ENCODE measurements around the gene CGRRF1.

CGRRF1 gene

GRCh38 chr14:54564868-54565784 lies 55.4 kb downstream of the CGRRF1 start:
- H3K4me1 ChIP-seq (ENCODE audit: control insufficient read depth, insufficient read depth, low read length), result peaks cover 3% of the 10 kb centered on the region; the same call in 1 of the 2 replicates
- H3K4me3 ChIP-seq (ENCODE audit: low read length), result peak overlapping the region; percentile 92
- DNase-seq (ENCODE audit: low read depth, low spot score), result peak; percentile 39
- no peaks in the 10 kb centered on the region for H3K9me3 ChIP-seq (ENCODE audit: control insufficient read depth, insufficient read depth, low read length)
- no peaks in the 10 kb centered on the region for H3K27me3 ChIP-seq (ENCODE audit: control insufficient read depth, insufficient read depth, low read length)
- H3K27ac ChIP-seq (ENCODE audit: low read length), result no peak overlapping the region
- no CpG with 5 or more reads among the region's 69 CpGs for WGBS (ENCODE audit: insufficient coverage, insufficient read length)
- H3K36me3 ChIP-seq (ENCODE audit: control insufficient read depth, insufficient read depth, low read length), result no peaks in the 10 kb centered on the region

- Histone ChIP-seq H3K4me1 (ENCODE audit: control insufficient read depth, insufficient read depth, low read length) (peaks cover 3% of the 10 kb centered on the region; the same call in 1 of the 2 replicates), H3K27ac (ENCODE audit: low read length) (no peak overlapping the region), H3K4me3 (ENCODE audit: low read length) (peak overlapping the region; percentile 92), H3K36me3 (ENCODE audit: control insufficient read depth, insufficient read depth, low read length) (no peaks in the 10 kb centered on the region), H3K27me3 (ENCODE audit: control insufficient read depth, insufficient read depth, low read length) (no peaks in the 10 kb centered on the region), H3K9me3 (ENCODE audit: control insufficient read depth, insufficient read depth, low read length) (no peaks in the 10 kb centered on the region)
- peak; percentile 35 for DNase-seq (ENCODE audit: low read depth, low spot score)
- WGBS (ENCODE audit: insufficient coverage, insufficient read length), result no CpG with 5 or more reads among the region's 73 CpGs
Observed at GRCh38 chr14:54565785-54566409, 56.2 kb downstream of the CGRRF1 start.

- no peaks in the 10 kb centered on the region for H3K27me3 ChIP-seq (ENCODE audit: control insufficient read depth, insufficient read depth, low read length)
Observed at GRCh38 chr14:54566410-54567223, 56.9 kb downstream of the CGRRF1 start, which contains the start of gene SAMD4A. Gene SAMD4A, plus strand, starts transcription at chr14:54567128. Its CDS starts 789 bp downstream, at chr14:54567917.

GRCh38 chr14:54567224-54567638 lies 57.5 kb downstream of the CGRRF1 start:
- Histone ChIP-seq H3K4me3 (ENCODE audit: low read length) (peak overlapping the region; percentile 92; the same call in 1 of the 2 replicates), H3K27ac (ENCODE audit: low read length) (no peak overlapping the region)
- DNase-seq (ENCODE audit: low read depth, low spot score), result no peak

More at GRCh38 chr14:54566410-54567223, 56.9 kb downstream of the CGRRF1 start, which contains the start of gene SAMD4A:
- no CpG with 5 or more reads among the region's 91 CpGs for WGBS (ENCODE audit: insufficient coverage, insufficient read length)
- peak within 1 kb of the TSS; percentile 92 for H3K4me3 ChIP-seq (ENCODE audit: low read length)
- H3K27ac ChIP-seq (ENCODE audit: low read length), result no peak within 1 kb of the TSS
- H3K9me3 ChIP-seq (ENCODE audit: control insufficient read depth, insufficient read depth, low read length), result no peaks in the 10 kb centered on the region
- peak; percentile 31 for DNase-seq (ENCODE audit: low read depth, low spot score)
- peaks cover 3% of the 10 kb centered on the region; the same call in 1 of the 2 replicates for H3K4me1 ChIP-seq (ENCODE audit: control insufficient read depth, insufficient read depth, low read length)
- H3K36me3 ChIP-seq (ENCODE audit: control insufficient read depth, insufficient read depth, low read length), result no peaks in the 10 kb centered on the region

GRCh38 chr14:54567639-54568561 lies 58.2 kb downstream of the CGRRF1 start:
- H3K27ac ChIP-seq (ENCODE audit: low read length), result no peak overlapping the region
- no peaks in the 10 kb centered on the region for H3K27me3 ChIP-seq (ENCODE audit: control insufficient read depth, insufficient read depth, low read length)
- H3K9me3 ChIP-seq (ENCODE audit: control insufficient read depth, insufficient read depth, low read length), result no peaks in the 10 kb centered on the region
- peak; percentile 29 for DNase-seq (ENCODE audit: low read depth, low spot score)
- H3K4me3 ChIP-seq (ENCODE audit: low read length), result peak overlapping the region; percentile 92; the same call in 1 of the 2 replicates
- peaks cover 3% of the 10 kb centered on the region; the same call in 1 of the 2 replicates for H3K4me1 ChIP-seq (ENCODE audit: control insufficient read depth, insufficient read depth, low read length)
- WGBS (ENCODE audit: insufficient coverage, insufficient read length), result no CpG with 5 or more reads among the region's 70 CpGs
- no peaks in the 10 kb centered on the region for H3K36me3 ChIP-seq (ENCODE audit: control insufficient read depth, insufficient read depth, low read length)

More at GRCh38 chr14:54567224-54567638, 57.5 kb downstream of the CGRRF1 start:
- WGBS (ENCODE audit: insufficient coverage, insufficient read length), result no CpG with 5 or more reads among the region's 31 CpGs
- Histone ChIP-seq H3K9me3 (ENCODE audit: control insufficient read depth, insufficient read depth, low read length) (no peaks in the 10 kb centered on the region), H3K4me1 (ENCODE audit: control insufficient read depth, insufficient read depth, low read length) (peaks cover 3% of the 10 kb centered on the region; the same call in 1 of the 2 replicates), H3K27me3 (ENCODE audit: control insufficient read depth, insufficient read depth, low read length) (no peaks in the 10 kb centered on the region), H3K36me3 (ENCODE audit: control insufficient read depth, insufficient read depth, low read length) (no peaks in the 10 kb centered on the region)

GRCh38 chr14:54568821-54569595 lies 59.3 kb downstream of the CGRRF1 start:
- H3K4me3 ChIP-seq (ENCODE audit: low read length), result no peak overlapping the region
- WGBS (ENCODE audit: insufficient coverage, insufficient read length), result no CpG with 5 or more reads among the region's 13 CpGs
- no peaks in the 10 kb centered on the region for H3K9me3 ChIP-seq (ENCODE audit: control insufficient read depth, insufficient read depth, low read length)
- peaks cover 3% of the 10 kb centered on the region; the same call in 1 of the 2 replicates for H3K4me1 ChIP-seq (ENCODE audit: control insufficient read depth, insufficient read depth, low read length)
- no peak for DNase-seq (ENCODE audit: low read depth, low spot score)
- H3K27ac ChIP-seq (ENCODE audit: low read length), result no peak overlapping the region
- H3K27me3 ChIP-seq (ENCODE audit: control insufficient read depth, insufficient read depth, low read length), result no peaks in the 10 kb centered on the region
- no peaks in the 10 kb centered on the region for H3K36me3 ChIP-seq (ENCODE audit: control insufficient read depth, insufficient read depth, low read length)

GRCh38 chr14:54570047-54570446 lies 60.3 kb downstream of the CGRRF1 start:
- no peak overlapping the region for H3K27ac ChIP-seq (ENCODE audit: low read length)
- DNase-seq (ENCODE audit: low read depth, low spot score), result no peak
- no peaks in the 10 kb centered on the region for H3K27me3 ChIP-seq (ENCODE audit: control insufficient read depth, insufficient read depth, low read length)
- no CpG with 5 or more reads among the region's 5 CpGs for WGBS (ENCODE audit: insufficient coverage, insufficient read length)
- H3K4me1 ChIP-seq (ENCODE audit: control insufficient read depth, insufficient read depth, low read length), result peaks cover 3% of the 10 kb centered on the region; the same call in 1 of the 2 replicates
- H3K36me3 ChIP-seq (ENCODE audit: control insufficient read depth, insufficient read depth, low read length), result no peaks in the 10 kb centered on the region
- no peak overlapping the region for H3K4me3 ChIP-seq (ENCODE audit: low read length)
- no peaks in the 10 kb centered on the region for H3K9me3 ChIP-seq (ENCODE audit: control insufficient read depth, insufficient read depth, low read length)

GRCh38 chr14:54570631-54571415 lies 61.1 kb downstream of the CGRRF1 start:
- H3K36me3 ChIP-seq (ENCODE audit: control insufficient read depth, insufficient read depth, low read length), result no peaks in the 10 kb centered on the region

More at GRCh38 chr14:54570631-54571415, 61.1 kb downstream of the CGRRF1 start:
- DNase-seq (ENCODE audit: low read depth, low spot score), result no peak
- Histone ChIP-seq H3K27ac (ENCODE audit: low read length) (no peak overlapping the region), H3K4me3 (ENCODE audit: low read length) (no peak overlapping the region), H3K27me3 (ENCODE audit: control insufficient read depth, insufficient read depth, low read length) (no peaks in the 10 kb centered on the region), H3K9me3 (ENCODE audit: control insufficient read depth, insufficient read depth, low read length) (no peaks in the 10 kb centered on the region), H3K4me1 (ENCODE audit: control insufficient read depth, insufficient read depth, low read length) (peaks cover 3% of the 10 kb centered on the region; the same call in 1 of the 2 replicates)
- WGBS (ENCODE audit: insufficient coverage, insufficient read length), result 100% methylated on average over 1 of the region's 5 CpGs
